Panc1 (cell line): ENCODE measurements around the gene DHRS4.
"Not testable (repeated sequence)": the region's sequence is repeated elsewhere in the genome, so short reads cannot be mapped to it uniquely, and the experiment has no call there.

Experiments
- POLR2AphosphoS5 ChIP-seq: IDR thresholded peaks from 2 replicates; pipeline ENCODE4 v1.6.1; 2012; ENCODE audit warnings: mild to moderate bottlenecking, low read depth, low read length, moderate library complexity
- TF ChIP-seq, protein P1 (sequence below), 2 experiments: IDR thresholded peaks; 2 replicates each; pipeline ENCODE4 v1.6.1; 2011 to 2012; ENCODE audit warnings: low read depth in 2 of 2, control low read depth in 1 of 2, low read length in 1 of 2, mild to moderate bottlenecking in 1 of 2, moderate library complexity in 1 of 2; ENCODE audit not compliant: insufficient read depth in 1 of 2
- TF ChIP-seq, protein P2 (sequence below): fragments of 450-650 bp; IDR thresholded peaks from 2 replicates; pipeline ENCODE4 v1.5.1; 2017; ENCODE audit warnings: mild to moderate bottlenecking

DNA sequence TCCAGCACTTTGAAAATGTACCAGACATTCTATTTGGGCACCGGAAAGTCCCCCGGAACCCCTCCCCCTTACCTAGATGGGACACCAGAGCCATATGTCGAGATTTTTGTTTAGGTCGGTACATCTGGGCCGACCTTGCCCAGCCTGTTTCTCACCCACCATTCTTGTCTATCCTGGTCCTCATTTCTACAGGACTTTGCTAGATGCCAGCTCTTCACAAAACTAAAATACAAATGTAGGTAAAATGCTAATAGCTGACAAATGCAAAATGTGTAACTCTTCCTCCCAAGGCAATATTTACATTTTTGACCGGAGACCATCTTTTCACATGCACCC is 677 bp downstream of the DHRS4 start:
- TF ChIP-seq, protein P1, sequence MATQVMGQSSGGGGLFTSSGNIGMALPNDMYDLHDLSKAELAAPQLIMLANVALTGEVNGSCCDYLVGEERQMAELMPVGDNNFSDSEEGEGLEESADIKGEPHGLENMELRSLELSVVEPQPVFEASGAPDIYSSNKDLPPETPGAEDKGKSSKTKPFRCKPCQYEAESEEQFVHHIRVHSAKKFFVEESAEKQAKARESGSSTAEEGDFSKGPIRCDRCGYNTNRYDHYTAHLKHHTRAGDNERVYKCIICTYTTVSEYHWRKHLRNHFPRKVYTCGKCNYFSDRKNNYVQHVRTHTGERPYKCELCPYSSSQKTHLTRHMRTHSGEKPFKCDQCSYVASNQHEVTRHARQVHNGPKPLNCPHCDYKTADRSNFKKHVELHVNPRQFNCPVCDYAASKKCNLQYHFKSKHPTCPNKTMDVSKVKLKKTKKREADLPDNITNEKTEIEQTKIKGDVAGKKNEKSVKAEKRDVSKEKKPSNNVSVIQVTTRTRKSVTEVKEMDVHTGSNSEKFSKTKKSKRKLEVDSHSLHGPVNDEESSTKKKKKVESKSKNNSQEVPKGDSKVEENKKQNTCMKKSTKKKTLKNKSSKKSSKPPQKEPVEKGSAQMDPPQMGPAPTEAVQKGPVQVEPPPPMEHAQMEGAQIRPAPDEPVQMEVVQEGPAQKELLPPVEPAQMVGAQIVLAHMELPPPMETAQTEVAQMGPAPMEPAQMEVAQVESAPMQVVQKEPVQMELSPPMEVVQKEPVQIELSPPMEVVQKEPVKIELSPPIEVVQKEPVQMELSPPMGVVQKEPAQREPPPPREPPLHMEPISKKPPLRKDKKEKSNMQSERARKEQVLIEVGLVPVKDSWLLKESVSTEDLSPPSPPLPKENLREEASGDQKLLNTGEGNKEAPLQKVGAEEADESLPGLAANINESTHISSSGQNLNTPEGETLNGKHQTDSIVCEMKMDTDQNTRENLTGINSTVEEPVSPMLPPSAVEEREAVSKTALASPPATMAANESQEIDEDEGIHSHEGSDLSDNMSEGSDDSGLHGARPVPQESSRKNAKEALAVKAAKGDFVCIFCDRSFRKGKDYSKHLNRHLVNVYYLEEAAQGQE (IDR thresholded peaks at IDR 0.05; ENCODE audit: insufficient read depth in 1 of 2, low read depth in 2 of 2, low read length in 1 of 2): not testable (repeated sequence)
- TF ChIP-seq POLR2AphosphoS5: not testable (repeated sequence)
- TF ChIP-seq, protein P2, sequence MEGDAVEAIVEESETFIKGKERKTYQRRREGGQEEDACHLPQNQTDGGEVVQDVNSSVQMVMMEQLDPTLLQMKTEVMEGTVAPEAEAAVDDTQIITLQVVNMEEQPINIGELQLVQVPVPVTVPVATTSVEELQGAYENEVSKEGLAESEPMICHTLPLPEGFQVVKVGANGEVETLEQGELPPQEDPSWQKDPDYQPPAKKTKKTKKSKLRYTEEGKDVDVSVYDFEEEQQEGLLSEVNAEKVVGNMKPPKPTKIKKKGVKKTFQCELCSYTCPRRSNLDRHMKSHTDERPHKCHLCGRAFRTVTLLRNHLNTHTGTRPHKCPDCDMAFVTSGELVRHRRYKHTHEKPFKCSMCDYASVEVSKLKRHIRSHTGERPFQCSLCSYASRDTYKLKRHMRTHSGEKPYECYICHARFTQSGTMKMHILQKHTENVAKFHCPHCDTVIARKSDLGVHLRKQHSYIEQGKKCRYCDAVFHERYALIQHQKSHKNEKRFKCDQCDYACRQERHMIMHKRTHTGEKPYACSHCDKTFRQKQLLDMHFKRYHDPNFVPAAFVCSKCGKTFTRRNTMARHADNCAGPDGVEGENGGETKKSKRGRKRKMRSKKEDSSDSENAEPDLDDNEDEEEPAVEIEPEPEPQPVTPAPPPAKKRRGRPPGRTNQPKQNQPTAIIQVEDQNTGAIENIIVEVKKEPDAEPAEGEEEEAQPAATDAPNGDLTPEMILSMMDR: peak; percentile 65
